ENCODE results near the gene DDIT3.
A peak's percentile ranks its signal among the peaks of the same experiment; 100 is the strongest.

DDIT3 gene

GRCh38 chr12:57546438-57547287 is 26.3 kb upstream of the DDIT3 start, which contains the start of gene DCTN2:
TSS of gene DCTN2 (minus strand) at chr12:57547192. CDS start at chr12:57547063, 129 bp downstream.
- peak; percentile 98 for DNase-seq

GRCh38 chr12:57545809-57546437 is 25.6 kb upstream of the DDIT3 start:
- DNase-seq: no peak

GRCh38 chr12:57543581-57543980 is 23.3 kb upstream of the DDIT3 start:
- DNase-seq: no peak

- DNase-seq: no peak
These were observed 21.4 kb upstream of the DDIT3 start for GRCh38 chr12:57541717-57542116.

- no peak for DNase-seq
These were observed 20.7 kb upstream of the DDIT3 start for GRCh38 chr12:57541001-57541400.

GRCh38 chr12:57539134-57539768 is 18.9 kb upstream of the DDIT3 start:
- DNase-seq: no peak

- DNase-seq: no peak
These were observed 16.3 kb upstream of the DDIT3 start for GRCh38 chr12:57536597-57536942.

GRCh38 chr12:57535764-57536596 is 15.7 kb upstream of the DDIT3 start:
- no peak for DNase-seq

- DNase-seq: no peak
These were observed 14.8 kb upstream of the DDIT3 start for GRCh38 chr12:57534991-57535543.

GRCh38 chr12:57534250-57534649 is 13.9 kb upstream of the DDIT3 start:
- DNase-seq: no peak

GRCh38 chr12:57533108-57533507 is 12.8 kb upstream of the DDIT3 start:
- DNase-seq: no peak

GRCh38 chr12:57531836-57532235 is 11.5 kb upstream of the DDIT3 start:
- no peak for DNase-seq

GRCh38 chr12:57530396-57531142 is 10.3 kb upstream of the DDIT3 start:
- no peak for DNase-seq

GRCh38 chr12:57529831-57530230 is 9.5 kb upstream of the DDIT3 start:
- DNase-seq: no peak

GRCh38 chr12:57528831-57529555 is 8.7 kb upstream of the DDIT3 start:
- DNase-seq: no peak

- DNase-seq: no peak
These were observed 7.9 kb upstream of the DDIT3 start for GRCh38 chr12:57528176-57528575.

GRCh38 chr12:57527184-57527583 is 6.9 kb upstream of the DDIT3 start:
- no peak for DNase-seq

- no peak for DNase-seq
These were observed 6.3 kb upstream of the DDIT3 start for GRCh38 chr12:57526477-57527126.

GRCh38 chr12:57525615-57526383 is 5.5 kb upstream of the DDIT3 start:
- DNase-seq: no peak
